Urothelium cell line (cell line): ENCODE measurements around the gene TNFAIP8.
A peak's percentile ranks its signal among the peaks of the same experiment; 100 is the strongest.
"Not testable (repeated sequence)": the region's sequence is repeated elsewhere in the genome, so short reads cannot be mapped to it uniquely, and the experiment has no call there.

Experiments used
- DNase-seq: peaks from one replicate; pipeline ENCODE4 v3.0.0; 2011; ENCODE audit warnings: low spot score, mixed read lengths
- FAIRE-seq: peaks from 2 replicates; lab custom pipeline; 2011; peaks lifted over from hg19 to GRCh38; lab: Jason Lieb, UNC

TNFAIP8 gene

GRCh38 chr5:119412279-119413227, 56.7 kb downstream of the TNFAIP8 start:
- no peak for DNase-seq

GRCh38 chr5:119414124-119414734, 58.4 kb downstream of the TNFAIP8 start:
- FAIRE-seq, DNase-seq: not testable (repeated sequence)

More at GRCh38 chr5:119412279-119413227, 56.7 kb downstream of the TNFAIP8 start:
- FAIRE-seq, result no peak

GRCh38 chr5:119417891-119418605, 62.2 kb downstream of the TNFAIP8 start:
- DNase-seq (no peak), FAIRE-seq (no peak)

DNA sequence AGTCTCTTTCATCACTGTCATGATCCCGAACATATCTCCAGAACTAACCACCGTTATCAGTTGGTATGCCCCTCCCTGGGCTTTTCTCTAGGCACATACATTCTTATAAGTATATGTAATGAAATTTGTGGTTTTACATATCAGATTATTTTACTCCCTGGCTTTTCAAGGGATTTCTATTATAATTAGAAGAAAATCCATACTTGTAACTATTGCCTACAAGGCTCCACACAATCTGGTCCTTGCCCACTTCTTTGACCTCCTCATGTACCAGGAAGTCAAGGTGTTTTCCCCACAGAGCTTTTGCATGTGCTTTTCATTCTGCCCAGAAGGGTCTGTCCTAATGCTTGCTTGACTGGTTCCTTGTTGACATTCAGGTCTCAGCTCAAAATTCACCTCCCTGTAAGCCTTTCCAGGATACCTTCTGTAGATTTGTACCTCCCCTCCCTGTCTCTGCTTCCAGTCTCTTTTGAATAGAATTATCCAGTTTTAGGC, 62.8 kb downstream of the TNFAIP8 start:
- DNase-seq (no peak), FAIRE-seq (no peak)

DNA sequence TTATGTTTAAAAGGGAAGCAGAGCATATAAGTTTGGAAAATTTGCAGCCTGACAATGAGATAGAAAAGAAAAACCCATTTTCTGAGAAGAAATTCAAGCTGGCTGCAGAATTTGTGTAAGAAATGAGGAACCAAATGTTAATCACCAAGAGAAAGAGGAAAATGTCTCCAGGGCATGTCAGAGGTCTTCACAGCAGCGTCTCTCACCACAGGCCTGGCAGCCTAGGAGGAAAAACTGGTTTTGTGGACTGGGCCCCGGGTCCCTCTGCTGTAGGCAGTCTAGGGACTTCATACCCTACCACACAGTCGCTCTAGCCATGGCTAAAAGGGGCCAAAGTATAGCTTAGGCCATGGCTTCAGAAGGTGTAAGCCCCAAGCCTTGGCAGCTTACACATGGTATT, 64.3 kb downstream of the TNFAIP8 start:
- FAIRE-seq, result no peak
- DNase-seq, result no peak

DNA sequence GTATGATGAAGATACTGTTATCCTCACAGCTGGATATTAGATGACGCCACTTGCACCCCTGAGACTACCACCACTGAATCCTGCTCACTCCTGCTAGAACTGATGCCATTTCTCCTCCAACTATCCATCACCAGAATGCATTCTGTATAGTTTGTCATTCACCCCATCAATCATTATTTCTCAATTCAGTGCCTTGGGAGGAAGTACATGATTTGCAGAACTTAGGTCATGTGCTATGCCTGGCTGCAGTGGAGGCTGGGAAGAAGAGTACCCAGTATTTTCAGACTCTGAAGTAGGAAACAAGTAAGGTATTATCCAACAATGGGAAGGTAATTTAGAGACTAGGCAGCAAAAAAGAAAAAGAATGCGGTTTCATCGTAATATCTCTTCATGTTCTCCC, 70.2 kb downstream of the TNFAIP8 start:
- DNase-seq, result no peak
- no peak for FAIRE-seq

DNA sequence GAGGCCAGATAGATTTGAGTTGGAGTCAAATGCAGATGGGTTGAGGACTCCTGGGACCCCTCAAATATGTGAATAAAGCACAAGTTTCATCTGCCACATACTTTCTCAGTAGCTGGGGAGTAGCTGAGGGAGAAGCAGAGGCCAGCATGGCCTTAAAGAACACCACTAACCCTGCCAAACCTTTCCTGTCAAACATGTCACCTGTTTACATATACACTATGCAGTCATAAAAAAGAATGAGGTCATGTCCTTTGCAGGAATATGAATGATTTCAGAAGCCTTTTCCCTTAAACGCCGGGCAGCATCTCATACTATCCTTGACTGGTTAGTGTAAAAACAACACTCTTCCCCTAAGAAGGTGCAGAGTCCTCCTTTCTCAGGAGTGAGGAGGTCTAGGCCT, 71.2 kb downstream of the TNFAIP8 start:
- FAIRE-seq, result no peak
- DNase-seq, result no peak

- not testable (repeated sequence) for DNase-seq, FAIRE-seq
These were observed 71.8 kb downstream of the TNFAIP8 start for GRCh38 chr5:119427596-119427995.

- not testable (repeated sequence) for DNase-seq, FAIRE-seq
These were observed 72.3 kb downstream of the TNFAIP8 start for GRCh38 chr5:119428166-119428565.

DNA sequence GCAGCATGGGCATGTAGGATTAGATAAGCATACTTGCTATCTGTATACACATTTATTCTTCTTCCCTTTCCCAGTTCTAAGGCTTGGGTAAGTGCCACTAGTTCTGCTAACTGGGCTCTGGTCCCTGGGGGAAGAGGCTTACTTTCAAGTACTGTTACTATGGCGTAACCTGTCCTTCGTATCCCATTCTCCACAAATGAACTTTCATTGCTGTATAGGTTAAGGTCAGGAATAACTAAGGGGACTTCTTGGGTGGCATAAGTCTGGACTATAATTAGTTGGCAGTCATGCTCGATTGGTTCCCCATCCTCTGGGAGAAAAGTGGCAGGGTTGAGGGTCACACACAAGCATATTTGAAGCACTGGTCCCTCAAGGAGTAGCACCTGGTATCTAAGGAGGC, 72.8 kb downstream of the TNFAIP8 start:
- not testable (repeated sequence) for DNase-seq, FAIRE-seq

DNA sequence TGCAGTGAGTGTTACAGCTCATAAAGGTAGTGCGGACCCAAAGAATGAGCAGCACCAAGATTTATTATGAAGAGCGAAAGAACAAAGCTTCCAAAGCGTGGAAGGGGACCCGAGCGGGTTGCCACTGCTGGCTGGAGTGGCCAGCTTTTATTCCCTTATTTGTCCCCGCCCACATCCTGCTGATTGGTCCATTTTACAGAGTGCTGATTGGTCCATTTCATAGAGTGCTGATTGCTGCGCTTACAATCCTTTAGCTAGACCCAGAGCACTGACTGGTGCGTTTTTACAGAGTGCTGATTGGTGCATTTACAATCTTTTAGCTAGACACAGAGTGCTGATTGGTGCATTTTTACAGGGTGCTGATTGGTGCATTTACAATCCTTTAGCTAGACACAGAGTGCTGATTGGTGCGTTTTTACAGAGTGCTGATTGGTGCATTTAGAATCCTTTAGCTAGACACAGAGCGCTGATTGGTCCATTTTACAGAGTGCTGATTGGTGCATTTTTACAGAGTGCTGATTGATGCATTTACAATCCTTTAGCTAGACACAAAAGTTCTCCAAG, 76.9 kb downstream of the TNFAIP8 start:
- not testable (repeated sequence) for FAIRE-seq, DNase-seq

GRCh38 chr5:119435436-119436132, 79.8 kb downstream of the TNFAIP8 start:
- no peak for DNase-seq
- FAIRE-seq, result peak; percentile 5

- FAIRE-seq, DNase-seq: not testable (repeated sequence)
These were observed 82.2 kb downstream of the TNFAIP8 start for GRCh38 chr5:119437785-119438586.

DNA sequence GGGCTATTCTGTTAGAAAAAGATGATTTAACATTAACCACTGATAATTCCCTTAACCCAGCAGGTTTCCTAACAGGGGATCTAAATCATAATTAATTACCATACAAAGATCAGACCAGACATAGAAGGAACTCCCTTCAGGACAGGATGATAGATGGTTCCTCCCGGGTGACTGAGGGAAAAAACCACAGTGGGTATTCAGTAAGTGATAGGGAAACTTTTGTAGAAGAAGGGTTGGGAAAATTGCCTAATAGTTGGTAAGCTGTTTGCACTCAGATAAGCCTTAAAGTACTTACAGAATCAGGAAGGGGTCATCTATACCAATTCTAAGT, 82.7 kb downstream of the TNFAIP8 start:
- not testable (repeated sequence) for FAIRE-seq, DNase-seq

- FAIRE-seq (no peak), DNase-seq (no peak)
These were observed 83.4 kb downstream of the TNFAIP8 start for GRCh38 chr5:119439140-119439631.

- not testable (repeated sequence) for DNase-seq, FAIRE-seq
These were observed 83.8 kb downstream of the TNFAIP8 start for GRCh38 chr5:119439632-119440031.

- DNase-seq, FAIRE-seq: not testable (repeated sequence)
These were observed 88.8 kb downstream of the TNFAIP8 start for GRCh38 chr5:119444643-119445042.

DNA sequence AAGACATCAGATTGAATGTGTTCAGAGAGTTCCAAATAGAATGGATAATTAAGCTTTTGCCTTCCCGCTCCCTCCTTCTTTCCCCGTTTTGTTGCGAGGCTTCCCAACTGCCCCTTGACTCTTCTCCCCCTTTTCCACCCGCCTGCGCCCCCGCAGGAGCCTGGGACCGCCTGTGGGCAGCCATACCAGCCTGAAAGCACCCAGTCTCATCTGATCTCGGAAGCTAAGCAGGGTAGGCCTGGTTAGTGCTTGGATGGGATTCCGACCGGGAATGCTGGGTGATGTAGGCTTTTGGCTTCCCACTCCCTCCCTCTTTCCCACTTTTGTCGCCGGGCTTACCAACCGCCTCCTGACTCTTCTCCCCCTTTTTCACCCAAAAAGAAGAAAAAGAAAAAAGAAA, 89.7 kb downstream of the TNFAIP8 start:
- DNase-seq (no peak), FAIRE-seq (no peak)
